Parathyroid adenoma (tissue), 2 donors: ENCODE results near the gene GLOD5.

Source experiments
- H2AFZ ChIP-seq: fragments of 300-600 bp; sonication (generic); one replicate; pipeline ENCODE4 v1.7.0; 2017; ENCODE audit warnings: antibody characterized with exemption, mild to moderate bottlenecking
- H3K27ac ChIP-seq: fragments of 300-600 bp; sonication (generic); one replicate; pipeline ENCODE4 v1.7.0; 2017
- H3K27me3 ChIP-seq: fragments of 300-600 bp; sonication (generic); one replicate; pipeline ENCODE4 v1.7.0; 2017; ENCODE audit warnings: low read length; ENCODE audit not compliant: control insufficient read depth, insufficient read depth
- H3K36me3 ChIP-seq: fragments of 300-600 bp; sonication (generic); one replicate; pipeline ENCODE4 v1.7.0; 2017; ENCODE audit warnings: low read length; ENCODE audit not compliant: control insufficient read depth, insufficient read depth
- H3K4me1 ChIP-seq: fragments of 300-600 bp; sonication (generic); one replicate; pipeline ENCODE4 v1.7.0; 2017; ENCODE audit warnings: control low read depth
- H3K4me2 ChIP-seq: fragments of 300-600 bp; sonication (generic); one replicate; pipeline ENCODE4 v1.7.0; 2017; ENCODE audit warnings: low read length
- H3K4me3 ChIP-seq: fragments of 300-600 bp; sonication (generic); one replicate; pipeline ENCODE4 v1.7.0; 2017; ENCODE audit warnings: low read depth, low read length
- H3K79me2 ChIP-seq: fragments of 300-600 bp; sonication (generic); one replicate; pipeline ENCODE4 v1.7.0; 2017; ENCODE audit warnings: control low read depth
- H3K9ac ChIP-seq: fragments of 300-600 bp; sonication (generic); one replicate; pipeline ENCODE4 v1.7.0; 2017; ENCODE audit warnings: mild to moderate bottlenecking
- H3K9me3 ChIP-seq: fragments of 300-600 bp; sonication (generic); one replicate; pipeline ENCODE4 v1.7.0; 2017; ENCODE audit warnings: low read length; ENCODE audit not compliant: control insufficient read depth
- CTCF ChIP-seq: fragments of 300-600 bp; sonication (generic); IDR thresholded peaks from one replicate; pipeline ENCODE4 v1.7.0; 2017; ENCODE audit warnings: antibody characterized with exemption, mild to moderate bottlenecking
- donor health status: primary hyperparathyroidism.

Gene GLOD5

GRCh38 chrX:48770296-48770695, 8.7 kb downstream of the GLOD5 start:
- H3K9me3 ChIP-seq = no peaks in the 10 kb centered on the region
- H3K4me2 ChIP-seq = no peak overlapping the region
- no peaks in the 10 kb centered on the region for H3K36me3 ChIP-seq
- H3K4me1 ChIP-seq = no peaks in the 10 kb centered on the region
- H3K27me3 ChIP-seq = no peaks in the 10 kb centered on the region
- H3K79me2 ChIP-seq = no peaks in the 10 kb centered on the region
- H2AFZ ChIP-seq = no peak overlapping the region
- H3K9ac ChIP-seq = no peak overlapping the region
- TF ChIP-seq CTCF = no peak
- H3K27ac ChIP-seq = no peak overlapping the region
- no peak overlapping the region for H3K4me3 ChIP-seq

- H3K4me1 ChIP-seq = no peaks in the 10 kb centered on the region
- H2AFZ ChIP-seq = no peak overlapping the region
- H3K36me3 ChIP-seq = no peaks in the 10 kb centered on the region
- no peaks in the 10 kb centered on the region for H3K27me3 ChIP-seq
- no peaks in the 10 kb centered on the region for H3K9me3 ChIP-seq
- no peak overlapping the region for H3K4me3 ChIP-seq
- H3K79me2 ChIP-seq = no peaks in the 10 kb centered on the region
- no peak overlapping the region for H3K4me2 ChIP-seq
- TF ChIP-seq CTCF = no peak
- no peak overlapping the region for H3K9ac ChIP-seq
- no peak overlapping the region for H3K27ac ChIP-seq
Observed at GRCh38 chrX:48772602-48773001, 11.1 kb downstream of the GLOD5 start.

- H3K9ac ChIP-seq = no peak overlapping the region
- no peak overlapping the region for H3K4me2 ChIP-seq
- H3K4me1 ChIP-seq = no peaks in the 10 kb centered on the region
- H3K27me3 ChIP-seq = no peaks in the 10 kb centered on the region
- H2AFZ ChIP-seq = no peak overlapping the region
- no peaks in the 10 kb centered on the region for H3K79me2 ChIP-seq
- H3K36me3 ChIP-seq = no peaks in the 10 kb centered on the region
- H3K9me3 ChIP-seq = no peaks in the 10 kb centered on the region
- no peak for TF ChIP-seq CTCF
- no peak overlapping the region for H3K4me3 ChIP-seq
- no peak overlapping the region for H3K27ac ChIP-seq
Observed at GRCh38 chrX:48776818-48777439, 15.4 kb downstream of the GLOD5 start.

- Histone ChIP-seq H3K79me2 (no peaks in the 10 kb centered on the region), H3K9ac (no peak overlapping the region), H3K4me2 (no peak overlapping the region), H3K27ac (no peak overlapping the region), H2AFZ (no peak overlapping the region), H3K4me3 (no peak overlapping the region), H3K9me3 (no peaks in the 10 kb centered on the region), H3K27me3 (no peaks in the 10 kb centered on the region), H3K36me3 (no peaks in the 10 kb centered on the region), H3K4me1 (no peaks in the 10 kb centered on the region)
- no peak for TF ChIP-seq CTCF
Observed at GRCh38 chrX:48779399-48779798, 17.9 kb downstream of the GLOD5 start.

- TF ChIP-seq CTCF = no peak
- Histone ChIP-seq H3K27ac (no peak overlapping the region), H3K4me1 (no peaks in the 10 kb centered on the region), H3K9ac (no peak overlapping the region), H3K79me2 (no peaks in the 10 kb centered on the region), H3K9me3 (no peaks in the 10 kb centered on the region), H3K27me3 (no peaks in the 10 kb centered on the region), H3K36me3 (no peaks in the 10 kb centered on the region), H3K4me2 (no peak overlapping the region), H2AFZ (no peak overlapping the region), H3K4me3 (no peak overlapping the region)
Observed at GRCh38 chrX:48781705-48782104, 20.2 kb downstream of the GLOD5 start.
